Measurements from ENCODE around the gene GM2A.
A peak's percentile ranks its signal among the peaks of the same experiment; 100 is the strongest.

Gene GM2A

GRCh38 chr5:151252762-151253604 is at the start of gene GM2A:
TSS of gene GM2A (plus strand) at chr5:151253185. CDS start at chr5:151253217, 32 bp downstream.
- Histone ChIP-seq H3K79me2 (ENCODE audit: insufficient read depth, low read length) (peaks cover 50% of the 10 kb centered on the region), H3K27ac (ENCODE audit: low read depth, low read length) (peak within 1 kb of the TSS; percentile 84), H2AFZ (ENCODE audit: low read depth, low read length, severe bottlenecking) (peak within 1 kb of the TSS; percentile 83), H3K9ac (ENCODE audit: low read length) (peak within 1 kb of the TSS; percentile 97), H3K9me3 (ENCODE audit: insufficient read depth, low read length) (no peaks in the 10 kb centered on the region), H3K9me2 (replicated peaks; ENCODE audit: insufficient read depth, low read length) (no peaks in the 10 kb centered on the region), H3K4me3 (ENCODE audit: insufficient read depth, low read length, poor library complexity, severe bottlenecking) (peak within 1 kb of the TSS; percentile 99), H4K20me1 (ENCODE audit: low read depth, low read length) (no peaks in the 10 kb centered on the region; the same call in 1 of the 2 replicates), H3F3A (ENCODE audit: insufficient read depth) (peaks cover 19% of the 10 kb centered on the region), H3K27me3 (ENCODE audit: low read length) (no peaks in the 10 kb centered on the region), H3K36me3 (ENCODE audit: low read length) (no peaks in the 10 kb centered on the region), H3K4me2 (ENCODE audit: low read depth, low read length, poor library complexity, severe bottlenecking) (peak within 1 kb of the TSS; percentile 93)
- TF ChIP-seq EZH2phosphoT487 (conservative IDR thresholded peaks at IDR 0.05; ENCODE audit: low read length): no peak
- TF ChIP-seq CTCF (IDR thresholded peaks at IDR 0.05; ENCODE audit: insufficient read depth, low read length, poor library complexity, severe bottlenecking): no peak

GRCh38 chr5:151204051-151204450 is 48.9 kb upstream of the GM2A start:
- TF ChIP-seq EZH2phosphoT487 (conservative IDR thresholded peaks at IDR 0.05; ENCODE audit: low read length) (no peak), CTCF (IDR thresholded peaks at IDR 0.05; ENCODE audit: insufficient read depth, low read length, poor library complexity, severe bottlenecking) (no peak)
- Histone ChIP-seq H3K9ac (ENCODE audit: low read length) (no peak overlapping the region), H3F3A (ENCODE audit: insufficient read depth) (peaks cover 74% of the 10 kb centered on the region), H3K9me2 (replicated peaks; ENCODE audit: insufficient read depth, low read length) (no peaks in the 10 kb centered on the region), H4K20me1 (ENCODE audit: low read depth, low read length) (no peaks in the 10 kb centered on the region), H3K27ac (ENCODE audit: low read depth, low read length) (peak overlapping the region; percentile 43; the same call in 1 of the 2 replicates), H3K79me2 (ENCODE audit: insufficient read depth, low read length) (peaks cover 48% of the 10 kb centered on the region), H3K4me3 (ENCODE audit: insufficient read depth, low read length, poor library complexity, severe bottlenecking) (no peak overlapping the region), H3K9me3 (ENCODE audit: insufficient read depth, low read length) (no peaks in the 10 kb centered on the region), H2AFZ (ENCODE audit: low read depth, low read length, severe bottlenecking) (no peak overlapping the region), H3K27me3 (ENCODE audit: low read length) (no peaks in the 10 kb centered on the region), H3K4me2 (ENCODE audit: low read depth, low read length, poor library complexity, severe bottlenecking) (no peak overlapping the region), H3K36me3 (ENCODE audit: low read length) (peaks cover 33% of the 10 kb centered on the region)

- Histone ChIP-seq H3K36me3 (ENCODE audit: low read length) (peaks cover 23% of the 10 kb centered on the region), H3F3A (ENCODE audit: insufficient read depth) (peaks cover 75% of the 10 kb centered on the region), H3K9me2 (replicated peaks; ENCODE audit: insufficient read depth, low read length) (no peaks in the 10 kb centered on the region), H4K20me1 (ENCODE audit: low read depth, low read length) (no peaks in the 10 kb centered on the region), H2AFZ (ENCODE audit: low read depth, low read length, severe bottlenecking) (no peak overlapping the region), H3K9me3 (ENCODE audit: insufficient read depth, low read length) (no peaks in the 10 kb centered on the region), H3K9ac (ENCODE audit: low read length) (0 out of 2 replicates have a peak overlapping the region, but pooled peaks have one; percentile 13), H3K27me3 (ENCODE audit: low read length) (no peaks in the 10 kb centered on the region), H3K4me3 (ENCODE audit: insufficient read depth, low read length, poor library complexity, severe bottlenecking) (no peak overlapping the region), H3K27ac (ENCODE audit: low read depth, low read length) (peak overlapping the region; percentile 61), H3K79me2 (ENCODE audit: insufficient read depth, low read length) (peaks cover 60% of the 10 kb centered on the region), H3K4me2 (ENCODE audit: low read depth, low read length, poor library complexity, severe bottlenecking) (no peak overlapping the region)
- no peak for TF ChIP-seq EZH2phosphoT487 (conservative IDR thresholded peaks at IDR 0.05; ENCODE audit: low read length)
- TF ChIP-seq CTCF (IDR thresholded peaks at IDR 0.05; ENCODE audit: insufficient read depth, low read length, poor library complexity, severe bottlenecking): no peak
Measured at GRCh38 chr5:151205411-151205810, 47.6 kb upstream of the GM2A start.
